Sigmoid colon (tissue), 4 donors: ENCODE results near the gene HMSD.

Experiments
- CTCF ChIP-seq, 4 experiments: fragments of 450-650 bp in 3 of 4; fragments of 200-600 bp in 1 of 4; IDR thresholded peaks; one replicate each; pipeline ENCODE4 v1.5.1; 2016 to 2019; ENCODE audit warnings: antibody characterized with exemption in 4 of 4, mild to moderate bottlenecking in 3 of 4, moderate library complexity in 2 of 4
- EP300 ChIP-seq, 4 donors: sonication (generic); formaldehyde crosslinking; IDR thresholded peaks; one replicate each; pipeline ENCODE4 v1.6.1; 2017; ENCODE audit warnings: antibody characterized with exemption in 4 of 4
- POLR2A ChIP-seq, 2 donors: fragments of 450-650 bp; IDR thresholded peaks; one replicate each; pipeline ENCODE4 v1.6.1; 2016; ENCODE audit warnings: antibody characterized with exemption in 2 of 2, mild to moderate bottlenecking in 2 of 2, moderate library complexity in 2 of 2
- POLR2AphosphoS5 ChIP-seq, 4 donors: sonication (generic); formaldehyde crosslinking; IDR thresholded peaks; one replicate each; pipeline ENCODE4 v1.6.1; 2017; ENCODE audit warnings: antibody characterized with exemption in 4 of 4

GRCh38 chr18:63999871-64000270 is 50.8 kb downstream of the HMSD start:
- no peak for TF ChIP-seq CTCF (IDR thresholded peaks at IDR 0.05)
- no peak for TF ChIP-seq EP300 (IDR thresholded peaks at IDR 0.05)
- no peak for TF ChIP-seq POLR2A (IDR thresholded peaks at IDR 0.05)
- no peak for TF ChIP-seq POLR2AphosphoS5 (IDR thresholded peaks at IDR 0.05)
